ENCODE measurements around the gene TUBGCP6.

TUBGCP6 gene

DNA sequence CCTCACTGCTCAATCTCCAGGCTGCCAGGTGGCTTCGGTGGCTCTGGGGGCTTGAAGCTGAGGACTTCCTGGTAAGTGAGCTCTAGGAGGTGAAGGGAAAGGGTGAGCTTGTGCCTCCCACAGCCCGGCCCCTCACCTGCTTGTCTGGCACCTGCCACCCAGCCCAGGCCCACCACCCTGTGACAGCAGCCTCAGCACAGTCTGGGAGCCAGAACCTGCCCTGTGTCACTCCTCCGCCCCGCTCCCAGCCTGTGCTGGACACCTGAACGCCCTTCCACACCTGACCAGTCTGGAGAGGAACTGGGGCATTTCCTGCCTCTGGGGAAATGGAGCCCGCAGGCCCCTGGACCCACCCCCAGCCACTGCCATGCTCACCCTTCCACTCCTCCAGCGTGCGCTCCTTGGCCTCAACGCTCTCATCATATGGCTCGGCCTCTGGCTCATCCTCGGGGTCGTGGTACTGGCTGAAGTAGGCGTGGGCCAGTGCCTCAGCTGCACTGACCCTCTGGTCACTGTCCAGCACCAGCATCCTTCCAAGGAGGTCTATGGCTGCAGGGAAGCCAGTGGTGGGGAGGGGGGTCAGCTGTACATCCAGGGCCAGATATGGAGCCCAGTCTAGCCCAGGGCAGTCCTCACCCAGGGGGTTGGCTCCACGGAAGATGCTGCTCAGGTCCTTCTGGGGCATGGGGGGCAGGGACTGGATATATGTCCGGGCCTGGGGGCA is 20.3 kb upstream of the TUBGCP6 start:
- H3K4me3 ChIP-seq (ENCODE audit: low read depth in 1 of 5, low read length in 5 of 5): no peak overlapping the region
- no peak overlapping the region for H3K9ac ChIP-seq (ENCODE audit: low read length in 5 of 5)
- H3K27me3 ChIP-seq (ENCODE audit: control insufficient read depth in 5 of 5, insufficient read depth in 4 of 5, low read length in 5 of 5): peaks cover 10 to 25% (median 11%) of the 10 kb centered on the region in 5 donors
- peaks cover 0 to 55% (median 46%) of the 10 kb centered on the region in 5 donors for H3K4me1 ChIP-seq (ENCODE audit: control insufficient read depth in 5 of 5, insufficient read depth in 5 of 5, low read length in 5 of 5)
- peaks cover 0 to 17% (median 5%) of the 10 kb centered on the region in 5 donors for H3K36me3 ChIP-seq (ENCODE audit: control insufficient read depth in 5 of 5, insufficient read depth in 5 of 5, low read length in 5 of 5)
- H3K27ac ChIP-seq (ENCODE audit: low read depth, low read length): no peak overlapping the region
- H3K9me3 ChIP-seq (ENCODE audit: control insufficient read depth in 5 of 5, low read length in 5 of 5): no peaks in the 10 kb centered on the region

DNA sequence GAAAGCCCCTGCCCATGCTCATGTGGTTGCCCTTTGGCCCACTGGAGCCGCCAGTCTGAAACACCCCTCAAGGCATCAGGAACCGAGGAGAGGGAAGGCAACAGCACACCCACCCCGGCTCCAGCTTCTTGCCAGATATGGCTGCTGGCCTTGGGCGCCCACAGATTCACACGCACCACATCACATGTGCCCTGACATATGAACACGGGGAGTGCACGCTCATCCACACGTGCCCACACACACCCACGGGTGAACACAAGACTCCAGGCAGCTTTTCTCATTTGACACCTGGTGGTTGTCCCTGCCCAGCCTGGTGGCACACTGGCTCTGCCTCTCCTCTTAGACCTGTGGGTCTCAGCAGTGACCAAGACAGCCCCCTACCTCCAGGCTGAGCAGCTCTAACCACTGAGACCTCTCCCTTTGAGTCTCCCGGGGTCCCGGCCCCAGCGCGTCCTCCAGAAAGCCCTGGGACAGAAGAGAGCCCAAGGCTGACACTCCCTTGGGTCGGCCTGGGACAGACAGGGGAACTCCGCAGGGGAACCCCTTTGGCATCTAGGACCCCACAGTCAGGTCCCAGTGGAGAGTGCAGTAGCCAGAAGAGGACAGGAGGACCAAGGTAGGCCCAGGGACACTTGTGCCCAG is 19.4 kb upstream of the TUBGCP6 start:
- no peaks in the 10 kb centered on the region for H3K9me3 ChIP-seq (ENCODE audit: control insufficient read depth in 5 of 5, low read length in 5 of 5)
- H3K27ac ChIP-seq (ENCODE audit: low read depth, low read length): no peak overlapping the region
- H3K27me3 ChIP-seq (ENCODE audit: control insufficient read depth in 5 of 5, insufficient read depth in 4 of 5, low read length in 5 of 5): peaks cover 10 to 26% (median 13%) of the 10 kb centered on the region in 5 donors
- no peak overlapping the region for H3K9ac ChIP-seq (ENCODE audit: low read length in 5 of 5)
- H3K36me3 ChIP-seq (ENCODE audit: control insufficient read depth in 5 of 5, insufficient read depth in 5 of 5, low read length in 5 of 5): peaks cover 0 to 17% (median 5%) of the 10 kb centered on the region in 5 donors
- no peak overlapping the region for H3K4me3 ChIP-seq (ENCODE audit: low read depth in 1 of 5, low read length in 5 of 5)
- H3K4me1 ChIP-seq (ENCODE audit: control insufficient read depth in 5 of 5, insufficient read depth in 5 of 5, low read length in 5 of 5): peaks cover 0 to 51% (median 41%) of the 10 kb centered on the region in 5 donors

DNA sequence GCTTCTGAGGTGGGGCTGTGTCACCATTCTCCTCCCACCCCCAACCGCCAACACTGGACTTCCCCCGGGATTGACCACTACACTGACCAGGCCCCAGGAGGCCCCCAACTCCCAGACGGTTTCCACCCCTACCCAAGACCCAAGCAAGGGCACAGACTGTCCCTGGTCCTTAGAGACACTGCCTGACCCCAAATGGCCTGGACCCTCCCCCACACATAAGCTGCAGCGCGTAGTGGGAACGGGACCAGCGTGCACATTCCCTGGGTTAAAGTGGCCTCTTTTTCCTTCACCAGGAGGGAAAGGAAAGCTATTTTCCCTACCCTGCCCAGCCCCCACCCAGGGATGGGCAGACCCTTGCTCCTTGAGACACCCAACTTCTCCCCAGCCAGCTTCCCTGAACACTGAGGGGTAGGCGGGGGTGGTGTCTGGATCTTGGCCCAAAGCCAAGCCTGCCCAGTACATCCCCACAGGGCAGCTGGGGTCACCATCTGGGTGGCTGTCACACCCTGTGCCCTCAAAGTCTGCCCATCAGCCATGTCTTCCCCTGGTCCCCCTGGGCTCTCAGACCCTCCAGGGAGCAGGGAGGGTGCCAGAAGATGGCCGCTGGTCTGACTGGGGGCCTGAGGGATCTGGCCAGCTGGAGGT is 18.3 kb upstream of the TUBGCP6 start:
- Histone ChIP-seq H3K36me3 (ENCODE audit: control insufficient read depth in 5 of 5, insufficient read depth in 5 of 5, low read length in 5 of 5) (peaks cover 0 to 17% (median 5%) of the 10 kb centered on the region in 5 donors), H3K4me3 (ENCODE audit: low read depth in 1 of 5, low read length in 5 of 5) (no peak overlapping the region), H3K9me3 (ENCODE audit: control insufficient read depth in 5 of 5, low read length in 5 of 5) (no peaks in the 10 kb centered on the region), H3K27me3 (ENCODE audit: control insufficient read depth in 5 of 5, insufficient read depth in 4 of 5, low read length in 5 of 5) (peaks cover 10 to 29% (median 16%) of the 10 kb centered on the region in 5 donors), H3K27ac (ENCODE audit: low read depth, low read length) (no peak overlapping the region), H3K9ac (ENCODE audit: low read length in 5 of 5) (no peak overlapping the region), H3K4me1 (ENCODE audit: control insufficient read depth in 5 of 5, insufficient read depth in 5 of 5, low read length in 5 of 5) (peaks cover 0 to 40% (median 30%) of the 10 kb centered on the region in 5 donors)

DNA sequence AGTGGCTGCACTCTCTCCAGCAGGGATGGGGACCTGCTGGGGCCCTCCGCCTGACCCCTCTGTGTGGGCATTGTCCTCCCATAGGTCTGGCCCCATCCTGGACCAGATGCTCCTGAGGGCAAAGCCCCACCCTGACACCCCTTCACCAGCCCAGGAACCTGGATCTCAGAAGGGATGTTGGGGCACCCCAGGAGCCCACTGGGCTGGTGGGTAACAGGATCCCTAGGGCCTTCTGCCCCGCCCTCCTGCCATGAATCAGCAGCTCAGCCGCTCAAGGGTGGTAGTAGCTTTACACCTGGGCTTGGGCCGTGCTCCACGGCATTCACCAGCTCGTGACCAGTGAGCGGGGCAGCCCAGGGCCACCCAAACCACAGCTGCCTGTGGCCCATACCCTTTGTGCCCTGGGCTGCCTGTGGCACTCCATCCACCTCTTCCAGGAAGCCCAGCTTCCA is 17.7 kb upstream of the TUBGCP6 start:
- Histone ChIP-seq H3K9me3 (ENCODE audit: control insufficient read depth in 5 of 5, low read length in 5 of 5) (no peaks in the 10 kb centered on the region), H3K4me1 (ENCODE audit: control insufficient read depth in 5 of 5, insufficient read depth in 5 of 5, low read length in 5 of 5) (peaks cover 0 to 35% (median 25%) of the 10 kb centered on the region in 5 donors), H3K27ac (ENCODE audit: low read depth, low read length) (no peak overlapping the region), H3K36me3 (ENCODE audit: control insufficient read depth in 5 of 5, insufficient read depth in 5 of 5, low read length in 5 of 5) (peaks cover 0 to 17% (median 7%) of the 10 kb centered on the region in 5 donors), H3K9ac (ENCODE audit: low read length in 5 of 5) (no peak overlapping the region), H3K4me3 (ENCODE audit: low read depth in 1 of 5, low read length in 5 of 5) (no peak overlapping the region), H3K27me3 (ENCODE audit: control insufficient read depth in 5 of 5, insufficient read depth in 4 of 5, low read length in 5 of 5) (peaks cover 12 to 31% (median 16%) of the 10 kb centered on the region in 5 donors)

DNA sequence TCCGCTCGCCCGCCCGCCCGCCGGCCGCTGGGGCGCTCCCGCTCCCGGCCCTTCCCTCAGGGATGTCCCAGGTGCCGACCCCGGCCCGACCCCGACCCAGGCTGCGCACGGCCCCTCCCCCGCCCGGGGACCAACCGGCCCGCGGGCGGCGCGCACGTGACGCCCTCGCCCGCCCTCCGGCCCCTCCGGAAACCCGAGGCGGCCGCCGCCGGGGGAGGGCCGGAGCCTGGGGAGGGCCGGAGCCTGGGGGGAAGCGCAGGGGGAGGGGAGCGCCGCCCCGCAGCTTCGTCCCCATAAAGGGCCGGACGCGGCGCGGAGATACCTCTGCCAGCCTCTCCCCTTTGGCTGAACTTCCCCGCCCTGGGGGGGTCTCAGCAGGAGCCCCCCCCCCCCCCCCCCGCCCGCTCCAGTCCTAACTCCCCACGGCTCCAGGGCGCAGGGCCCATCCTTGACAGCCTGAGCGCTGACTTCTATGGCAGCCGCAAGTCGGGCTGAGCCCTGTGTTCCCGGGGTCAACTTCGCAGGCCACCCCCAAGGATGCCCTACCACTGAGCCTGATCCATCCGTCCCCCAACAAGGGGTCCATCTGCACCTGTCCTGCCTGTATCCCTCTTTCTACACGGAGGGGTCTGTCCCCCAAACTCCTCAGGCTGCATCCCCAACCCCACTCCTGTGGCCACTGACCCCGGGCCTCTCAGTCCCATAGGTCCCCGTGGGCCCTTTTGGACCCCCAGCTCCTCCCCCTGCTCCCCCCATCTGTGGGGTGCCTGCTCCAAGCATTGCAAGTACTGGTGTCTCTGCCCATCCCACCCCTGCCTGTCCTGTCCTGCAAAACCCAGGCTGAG is 17.0 kb upstream of the TUBGCP6 start, which contains the start of gene MAPK12:
TSS of gene MAPK12 (minus strand) at position 69 of the 845 bp plus-strand sequence. CDS start 174 bp downstream, outside the sequence.
- Histone ChIP-seq H3K36me3 (ENCODE audit: control insufficient read depth in 5 of 5, insufficient read depth in 5 of 5, low read length in 5 of 5) (peaks cover 0 to 15% (median 9%) of the 10 kb centered on the region in 5 donors), H3K9ac (ENCODE audit: low read length in 5 of 5) (peak within 1 kb of the TSS in 2 of 5 donors; percentile 53 to 59), H3K27ac (ENCODE audit: low read depth, low read length) (no peak within 1 kb of the TSS), H3K27me3 (ENCODE audit: control insufficient read depth in 5 of 5, insufficient read depth in 4 of 5, low read length in 5 of 5) (peaks cover 13 to 35% (median 16%) of the 10 kb centered on the region in 5 donors), H3K4me1 (ENCODE audit: control insufficient read depth in 5 of 5, insufficient read depth in 5 of 5, low read length in 5 of 5) (peaks cover 0 to 28% (median 23%) of the 10 kb centered on the region in 5 donors), H3K4me3 (ENCODE audit: low read depth in 1 of 5, low read length in 5 of 5) (peak within 1 kb of the TSS in 4 of 5 donors; percentile 53 to 71 (median 54)), H3K9me3 (ENCODE audit: control insufficient read depth in 5 of 5, low read length in 5 of 5) (no peaks in the 10 kb centered on the region)

DNA sequence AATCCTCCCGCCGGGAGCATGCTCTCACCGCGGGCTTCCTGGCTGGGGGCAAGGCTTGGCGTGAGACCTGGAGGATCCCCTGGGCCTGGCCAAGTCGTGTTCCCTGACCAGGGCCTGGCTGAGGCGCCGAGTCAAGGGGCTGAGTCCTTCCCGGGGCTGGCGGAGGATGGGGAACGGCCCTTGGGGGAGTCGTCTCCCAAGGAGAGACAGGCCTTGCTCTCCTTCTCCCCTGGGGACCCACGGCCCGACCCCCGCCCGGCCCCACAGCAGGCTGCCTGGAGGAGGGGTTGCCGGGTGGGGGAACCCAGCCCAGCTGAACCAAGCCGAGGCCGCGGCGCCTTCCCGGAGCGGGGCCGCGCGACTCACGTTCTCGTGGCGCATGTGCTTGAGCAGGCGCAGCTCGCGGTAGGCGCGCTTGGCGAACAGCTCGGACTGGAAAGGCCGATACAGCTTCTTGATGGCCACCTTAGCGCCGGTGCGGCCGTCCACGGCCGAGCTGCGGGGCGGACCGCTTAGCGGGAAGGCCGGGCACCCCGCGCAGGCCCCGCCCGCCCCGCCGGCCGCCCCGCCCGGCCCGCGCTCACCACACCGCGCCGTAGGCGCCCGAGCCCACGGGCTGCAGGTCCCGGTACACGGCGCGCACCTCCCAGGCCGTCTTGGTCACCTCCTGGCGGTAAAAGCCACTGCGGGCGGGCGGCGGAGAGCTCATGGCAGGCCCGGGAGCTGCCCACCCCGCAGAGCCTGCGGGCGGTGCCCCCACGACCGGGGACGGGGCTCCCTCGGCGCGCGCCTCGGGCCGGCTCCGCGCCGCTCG is 16.2 kb upstream of the TUBGCP6 start:
- no peak overlapping the region for H3K27ac ChIP-seq (ENCODE audit: low read depth, low read length)
- no peaks in the 10 kb centered on the region for H3K9me3 ChIP-seq (ENCODE audit: control insufficient read depth in 5 of 5, low read length in 5 of 5)
- peak overlapping the region in 4 of 5 donors; percentile 53 to 71 (median 54) for H3K4me3 ChIP-seq (ENCODE audit: low read depth in 1 of 5, low read length in 5 of 5)

DNA sequence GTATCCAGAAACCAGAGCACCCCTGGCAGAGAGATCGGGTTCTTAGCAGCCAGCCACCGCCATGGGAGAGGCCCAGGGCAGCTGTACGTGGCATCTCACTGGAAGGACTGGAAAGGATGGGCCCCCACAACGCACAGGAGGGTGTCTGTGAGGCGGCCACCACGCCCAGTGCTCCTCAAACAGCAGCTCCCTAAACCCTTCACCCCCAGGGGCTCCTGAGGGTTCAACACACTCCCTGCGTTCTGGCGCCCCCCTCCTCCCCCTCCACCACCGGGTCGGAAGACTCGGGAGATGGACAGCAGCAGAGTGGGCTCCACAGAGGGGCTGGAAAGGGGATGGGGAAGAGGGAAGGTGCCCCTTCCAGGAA is 15.6 kb upstream of the TUBGCP6 start:
- H3K9me3 ChIP-seq (ENCODE audit: control insufficient read depth in 5 of 5, low read length in 5 of 5): no peaks in the 10 kb centered on the region
- peak overlapping the region in 4 of 5 donors; percentile 53 to 71 (median 54) for H3K4me3 ChIP-seq (ENCODE audit: low read depth in 1 of 5, low read length in 5 of 5)
- peaks cover 0 to 10% (median 5%) of the 10 kb centered on the region in 5 donors for H3K36me3 ChIP-seq (ENCODE audit: control insufficient read depth in 5 of 5, insufficient read depth in 5 of 5, low read length in 5 of 5)
- H3K27me3 ChIP-seq (ENCODE audit: control insufficient read depth in 5 of 5, insufficient read depth in 4 of 5, low read length in 5 of 5): peaks cover 16 to 33% (median 20%) of the 10 kb centered on the region in 5 donors
- H3K9ac ChIP-seq (ENCODE audit: low read length in 5 of 5): peak overlapping the region in 2 of 5 donors; percentile 53 to 59
- H3K27ac ChIP-seq (ENCODE audit: low read depth, low read length): no peak overlapping the region
- peaks cover 0 to 28% (median 23%) of the 10 kb centered on the region in 5 donors for H3K4me1 ChIP-seq (ENCODE audit: control insufficient read depth in 5 of 5, insufficient read depth in 5 of 5, low read length in 5 of 5)

More for the DNA sequence above, 16.2 kb upstream of the TUBGCP6 start:
- peaks cover 0 to 28% (median 23%) of the 10 kb centered on the region in 5 donors for H3K4me1 ChIP-seq (ENCODE audit: control insufficient read depth in 5 of 5, insufficient read depth in 5 of 5, low read length in 5 of 5)
- peaks cover 16 to 33% (median 20%) of the 10 kb centered on the region in 5 donors for H3K27me3 ChIP-seq (ENCODE audit: control insufficient read depth in 5 of 5, insufficient read depth in 4 of 5, low read length in 5 of 5)
- peak overlapping the region in 2 of 5 donors; percentile 53 to 59 for H3K9ac ChIP-seq (ENCODE audit: low read length in 5 of 5)
- peaks cover 0 to 10% (median 5%) of the 10 kb centered on the region in 5 donors for H3K36me3 ChIP-seq (ENCODE audit: control insufficient read depth in 5 of 5, insufficient read depth in 5 of 5, low read length in 5 of 5)

DNA sequence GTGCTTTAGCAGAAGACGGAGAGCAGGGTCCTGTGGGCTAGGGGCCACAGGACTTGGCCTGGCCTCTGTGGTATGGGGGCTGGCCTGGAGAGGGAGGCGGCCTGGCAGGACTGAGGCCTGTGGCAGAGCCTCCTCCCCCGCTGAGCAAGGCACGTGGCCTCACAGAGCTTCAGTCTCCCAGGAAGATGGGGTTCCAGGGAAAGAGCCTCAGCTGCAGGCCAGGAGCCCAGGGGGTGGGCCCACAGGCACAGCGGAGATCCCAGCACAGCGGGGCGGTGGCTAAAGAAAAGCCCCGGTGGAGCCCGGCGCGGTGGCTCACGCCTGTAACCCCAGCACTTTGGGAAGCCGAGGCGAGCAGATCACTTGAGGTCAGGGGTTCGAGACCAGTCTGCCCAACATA is 14.5 kb upstream of the TUBGCP6 start:
- Histone ChIP-seq H3K27me3 (ENCODE audit: control insufficient read depth in 5 of 5, insufficient read depth in 4 of 5, low read length in 5 of 5) (peaks cover 16 to 33% (median 20%) of the 10 kb centered on the region in 5 donors), H3K9ac (ENCODE audit: low read length in 5 of 5) (no peak overlapping the region), H3K4me3 (ENCODE audit: low read depth in 1 of 5, low read length in 5 of 5) (no peak overlapping the region), H3K9me3 (ENCODE audit: control insufficient read depth in 5 of 5, low read length in 5 of 5) (no peaks in the 10 kb centered on the region), H3K27ac (ENCODE audit: low read depth, low read length) (no peak overlapping the region), H3K36me3 (ENCODE audit: control insufficient read depth in 5 of 5, insufficient read depth in 5 of 5, low read length in 5 of 5) (peaks cover 0 to 6% (median under 1%) of the 10 kb centered on the region in 5 donors), H3K4me1 (ENCODE audit: control insufficient read depth in 5 of 5, insufficient read depth in 5 of 5, low read length in 5 of 5) (peaks cover 0 to 28% (median 23%) of the 10 kb centered on the region in 5 donors)
